ENCODE results near the gene LMBR1.
"Not testable (repeated sequence)": the region's sequence is repeated elsewhere in the genome, so short reads cannot be mapped to it uniquely, and the experiment has no call there.

LMBR1 gene

GRCh38 chr7:156655983-156656382 is 237.0 kb downstream of the LMBR1 start:
- no peak overlapping the region for H3K4me3 ChIP-seq (ENCODE audit: control insufficient read depth, low read depth, low read length)
- no peak for DNase-seq (ENCODE audit: low read depth)
- no peak for TF ChIP-seq CTCF (IDR thresholded peaks at IDR 0.05; ENCODE audit: control insufficient read depth, insufficient read depth, low read depth, low read length, missing control alignments)

- no peak overlapping the region for H3K4me3 ChIP-seq (ENCODE audit: control insufficient read depth, low read depth, low read length)
- TF ChIP-seq CTCF (IDR thresholded peaks at IDR 0.05; ENCODE audit: control insufficient read depth, insufficient read depth, low read depth, low read length, missing control alignments): no peak
- DNase-seq (ENCODE audit: low read depth): no peak
Observed at GRCh38 chr7:156655251-156655650, 237.7 kb downstream of the LMBR1 start.

GRCh38 chr7:156654511-156655234 is 238.3 kb downstream of the LMBR1 start:
- TF ChIP-seq CTCF (IDR thresholded peaks at IDR 0.05; ENCODE audit: control insufficient read depth, insufficient read depth, low read depth, low read length, missing control alignments): no peak
- H3K4me3 ChIP-seq (ENCODE audit: control insufficient read depth, low read depth, low read length): no peak overlapping the region
- no peak for DNase-seq (ENCODE audit: low read depth)

- no peak for TF ChIP-seq CTCF (IDR thresholded peaks at IDR 0.05; ENCODE audit: control insufficient read depth, insufficient read depth, low read depth, low read length, missing control alignments)
- H3K4me3 ChIP-seq (ENCODE audit: control insufficient read depth, low read depth, low read length): no peak overlapping the region
- DNase-seq (ENCODE audit: low read depth): no peak
Observed at GRCh38 chr7:156652886-156653568, 240.0 kb downstream of the LMBR1 start.

- H3K4me3 ChIP-seq (ENCODE audit: control insufficient read depth, low read depth, low read length): no peak overlapping the region
- no peak for DNase-seq (ENCODE audit: low read depth)
- TF ChIP-seq CTCF (IDR thresholded peaks at IDR 0.05; ENCODE audit: control insufficient read depth, insufficient read depth, low read depth, low read length, missing control alignments): no peak
Observed at GRCh38 chr7:156651474-156651873, 241.5 kb downstream of the LMBR1 start.

- no peak overlapping the region for H3K4me3 ChIP-seq (ENCODE audit: control insufficient read depth, low read depth, low read length)
- peak; percentile 39 for TF ChIP-seq CTCF (IDR thresholded peaks at IDR 0.05; ENCODE audit: control insufficient read depth, insufficient read depth, low read depth, low read length, missing control alignments)
- DNase-seq (ENCODE audit: low read depth): no peak
Observed at GRCh38 chr7:156650042-156650441, 242.9 kb downstream of the LMBR1 start.

- not testable (repeated sequence) for H3K4me3 ChIP-seq (ENCODE audit: control insufficient read depth, low read depth, low read length); DNase-seq (ENCODE audit: low read depth)
Observed at GRCh38 chr7:156647330-156647729, 245.7 kb downstream of the LMBR1 start.

All from AG09309 (cell line).